ENCODE results near the gene GAREM1.

DNA sequence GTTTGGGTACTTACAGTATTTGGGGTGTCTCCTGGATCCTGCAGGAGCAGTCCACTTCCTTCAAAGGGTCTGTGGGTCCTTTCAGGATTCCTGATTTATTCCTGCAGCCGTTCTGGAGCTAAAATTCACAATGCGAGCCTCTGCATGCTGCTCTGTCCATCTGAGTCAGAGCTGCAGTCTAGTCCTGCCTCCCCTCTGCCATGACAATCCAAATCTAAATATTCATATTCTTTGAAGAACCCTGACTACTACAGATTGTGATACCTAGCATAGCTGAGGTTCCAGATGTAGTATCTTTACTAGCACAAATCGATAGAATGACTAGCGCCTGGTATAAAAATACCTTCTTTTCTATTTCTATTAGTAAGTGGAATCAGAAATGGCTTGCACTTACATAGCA, 31.3 kb upstream of the GAREM1 start:
- TF ChIP-seq CTCF (IDR thresholded peaks at IDR 0.05; ENCODE audit: insufficient read depth, low read depth, low read length) (no peak), EZH2 (IDR thresholded peaks at IDR 0.05; ENCODE audit: insufficient read depth, low read length) (no peak)

All from astrocyte (in vitro differentiated cells and primary cell).